ENCODE results near the gene KIAA1217.

- TF ChIP-seq POLR2A (IDR thresholded peaks at IDR 0.05) (no peak), CTCF (IDR thresholded peaks at IDR 0.05) (no peak)
These were observed 4.9 kb downstream of the KIAA1217 start for GRCh38 chr10:24213881-24214280.

Data from adrenal gland (tissue), 5 donors.